Superior temporal gyrus (tissue), 1 donor: ENCODE results near the gene E2F2.

ENCODE experiments used
- DNase-seq: peaks from one replicate; pipeline ENCODE4 v3.0.0-alpha.2; 2016; ENCODE audit errors: extremely low spot score

The E2F2 gene, protein sequence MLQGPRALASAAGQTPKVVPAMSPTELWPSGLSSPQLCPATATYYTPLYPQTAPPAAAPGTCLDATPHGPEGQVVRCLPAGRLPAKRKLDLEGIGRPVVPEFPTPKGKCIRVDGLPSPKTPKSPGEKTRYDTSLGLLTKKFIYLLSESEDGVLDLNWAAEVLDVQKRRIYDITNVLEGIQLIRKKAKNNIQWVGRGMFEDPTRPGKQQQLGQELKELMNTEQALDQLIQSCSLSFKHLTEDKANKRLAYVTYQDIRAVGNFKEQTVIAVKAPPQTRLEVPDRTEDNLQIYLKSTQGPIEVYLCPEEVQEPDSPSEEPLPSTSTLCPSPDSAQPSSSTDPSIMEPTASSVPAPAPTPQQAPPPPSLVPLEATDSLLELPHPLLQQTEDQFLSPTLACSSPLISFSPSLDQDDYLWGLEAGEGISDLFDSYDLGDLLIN

GRCh38 chr1:23530747-23531561 lies at the start of gene E2F2:
TSS of gene E2F2 (minus strand) at chr1:23531233. CDS start at chr1:23530793, 440 bp downstream.
- DNase-seq, result peak; percentile 70

GRCh38 chr1:23578997-23579363 lies 47.9 kb upstream of the E2F2 start:
- no peak for DNase-seq

DNA sequence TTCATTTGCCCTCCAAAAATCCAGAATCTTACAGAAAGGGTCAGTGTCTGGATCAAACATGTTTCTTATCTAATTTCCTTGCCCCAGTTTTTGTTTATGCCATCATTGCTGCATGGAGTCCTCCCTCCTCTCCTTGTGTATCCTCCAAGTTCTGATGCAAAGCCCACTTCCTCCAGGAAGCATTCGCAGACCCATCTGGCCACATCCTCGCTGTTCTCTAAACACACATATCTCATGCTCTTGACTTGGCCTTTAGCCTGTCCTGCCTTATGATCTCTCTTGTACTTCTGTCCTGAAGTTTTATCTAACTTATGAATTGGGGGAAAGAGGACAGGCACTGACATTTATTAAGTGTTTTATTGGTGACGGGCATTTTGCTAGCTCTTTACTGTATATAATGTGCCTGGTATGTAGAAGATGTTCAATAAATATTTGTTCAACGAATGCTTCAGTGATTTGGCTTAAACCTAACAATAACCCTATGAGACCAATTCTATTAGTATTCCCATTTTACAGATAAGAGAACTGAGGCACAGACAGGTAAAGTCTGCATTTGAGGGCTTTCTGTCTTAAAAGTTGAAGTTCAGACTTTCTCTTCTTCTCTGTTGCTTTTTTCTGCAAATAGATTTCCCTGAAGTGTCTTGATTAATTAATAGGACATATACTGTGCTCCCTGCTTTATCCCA lies 47.4 kb upstream of the E2F2 start:
- no peak for DNase-seq

GRCh38 chr1:23577056-23578004 lies 46.3 kb upstream of the E2F2 start:
- DNase-seq, result peak; percentile 62

GRCh38 chr1:23576338-23577055 lies 45.5 kb upstream of the E2F2 start:
- no peak for DNase-seq

DNA sequence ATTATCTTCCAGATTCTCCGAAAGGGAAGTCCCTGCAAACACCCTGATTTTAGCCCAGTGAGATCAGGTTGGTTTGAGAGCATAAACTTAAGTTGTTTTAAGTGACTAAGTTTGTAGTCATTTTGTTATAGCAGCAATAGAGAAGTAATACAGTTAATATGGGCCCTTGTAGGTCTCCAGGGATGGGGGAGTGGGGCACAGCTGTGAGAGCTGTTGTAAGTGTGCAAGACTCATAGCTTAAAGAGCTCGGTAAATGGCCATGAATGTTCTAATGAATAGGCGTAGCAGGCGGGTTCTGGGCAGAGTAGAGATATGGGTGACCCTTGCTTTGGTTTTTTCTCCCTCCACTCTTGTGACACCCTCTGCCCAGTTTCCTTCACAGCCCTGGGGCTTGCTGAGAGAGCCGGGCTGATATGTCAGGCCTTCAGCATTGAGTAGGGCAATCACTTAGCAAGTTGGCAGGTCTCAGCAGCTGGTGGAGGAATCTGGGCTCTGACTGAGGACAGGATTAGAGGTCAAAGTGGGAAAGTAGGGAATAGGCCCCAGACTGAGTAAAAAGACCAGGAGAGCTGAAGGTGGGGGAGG lies 44.3 kb upstream of the E2F2 start:
- no peak for DNase-seq

- DNase-seq, result no peak
These were observed 43.3 kb upstream of the E2F2 start for GRCh38 chr1:23574265-23574754.

GRCh38 chr1:23573574-23574182 lies 42.6 kb upstream of the E2F2 start:
- no peak for DNase-seq

GRCh38 chr1:23571465-23571864 lies 40.4 kb upstream of the E2F2 start:
- no peak for DNase-seq

DNA sequence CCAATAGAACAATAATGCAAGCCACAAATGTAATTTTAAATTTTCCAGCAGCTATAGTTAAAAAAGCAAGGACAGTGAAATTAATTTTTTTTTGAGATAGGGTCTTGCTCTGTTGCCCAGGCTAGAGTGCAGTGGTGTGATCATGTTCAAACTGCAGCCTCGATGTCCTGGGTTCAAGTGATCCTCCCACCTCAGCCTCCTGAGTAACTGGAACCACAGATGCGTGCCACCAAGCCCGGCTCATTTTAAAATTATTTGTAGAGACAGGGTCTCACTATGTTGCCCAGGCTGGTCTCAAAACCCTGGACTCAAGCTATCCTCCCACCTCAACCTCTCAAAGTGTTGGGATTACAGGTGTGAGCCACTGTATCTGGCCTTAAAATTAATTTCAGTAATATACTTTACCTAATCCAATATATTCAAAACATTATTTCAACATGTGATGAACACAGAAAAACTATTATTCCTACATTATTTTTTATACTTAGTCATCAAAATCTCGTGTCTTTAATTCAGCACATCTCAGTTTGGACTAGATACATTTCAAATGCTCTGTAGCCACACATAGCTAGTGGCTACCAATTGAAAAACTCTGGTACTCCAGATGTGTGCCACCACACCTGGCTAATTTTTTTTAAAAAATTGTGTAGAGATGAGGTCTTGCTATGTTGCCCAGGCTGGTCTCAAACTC lies 39.1 kb upstream of the E2F2 start:
- DNase-seq, result no peak

DNA sequence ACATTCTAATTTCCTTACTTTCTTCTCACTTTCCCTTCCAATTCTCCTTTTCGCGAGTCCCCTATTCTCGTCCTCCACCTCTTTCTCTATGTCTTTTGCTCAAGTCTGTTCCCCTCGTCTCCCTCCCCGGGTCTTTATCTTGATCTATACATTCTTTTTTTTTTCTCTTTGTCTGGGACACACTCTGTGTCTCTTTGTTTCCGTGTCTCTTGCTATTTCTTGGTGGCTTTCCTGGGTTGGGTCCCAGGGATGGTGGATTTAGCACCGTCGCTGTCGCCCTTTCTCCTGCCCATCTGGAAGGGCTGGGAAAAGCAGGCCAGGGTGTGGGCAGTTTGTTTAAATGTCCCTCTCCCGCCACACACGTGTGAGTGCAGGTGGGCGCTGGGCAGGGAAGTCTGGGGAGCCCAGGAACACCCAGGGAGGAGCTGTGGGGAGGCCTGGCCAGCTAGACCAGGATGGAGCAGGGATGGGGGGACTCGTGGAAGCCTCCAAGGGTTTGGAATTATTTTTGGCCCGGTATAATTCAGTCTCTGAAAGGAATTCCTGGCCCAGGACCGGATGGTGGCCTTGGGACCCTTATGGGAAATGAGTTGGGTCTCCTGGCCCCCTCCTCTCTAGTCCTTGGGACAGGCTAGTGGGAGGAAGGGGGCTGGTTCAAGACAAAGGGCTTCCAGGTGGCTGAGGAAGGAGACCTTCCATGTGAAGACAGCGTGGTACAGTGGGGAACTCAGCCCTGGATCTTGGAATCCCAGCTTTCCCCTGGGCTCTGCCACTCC lies 37.8 kb upstream of the E2F2 start:
- DNase-seq, result no peak

- peak; percentile 76 for DNase-seq
These were observed 37.1 kb upstream of the E2F2 start for GRCh38 chr1:23567996-23568607.

- DNase-seq, result no peak
These were observed 36.6 kb upstream of the E2F2 start for GRCh38 chr1:23567629-23567995.

- DNase-seq, result no peak
These were observed 35.3 kb upstream of the E2F2 start for GRCh38 chr1:23566304-23566703.

DNA sequence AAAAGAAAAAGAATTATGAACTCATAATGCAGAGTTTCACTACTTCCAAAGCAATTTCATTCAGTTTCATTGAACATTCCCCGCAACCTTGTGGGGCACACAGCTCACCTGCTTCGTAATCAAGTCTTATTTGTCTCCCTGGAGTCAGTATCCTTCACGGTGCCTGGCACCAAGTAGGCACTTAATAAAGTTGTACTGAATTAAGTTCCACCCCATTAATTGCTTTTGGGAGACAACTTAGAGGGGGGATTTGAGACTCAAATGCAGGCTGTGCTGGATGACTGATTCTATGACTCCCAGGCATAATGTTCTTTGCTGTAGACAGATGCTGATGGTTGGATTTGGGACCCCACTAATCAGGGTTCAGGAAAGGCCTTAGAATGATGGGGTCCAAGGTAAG lies 34.7 kb upstream of the E2F2 start:
- DNase-seq, result no peak

- no peak for DNase-seq
These were observed 33.6 kb upstream of the E2F2 start for GRCh38 chr1:23564529-23565122.

- no peak for DNase-seq
These were observed 32.8 kb upstream of the E2F2 start for GRCh38 chr1:23563755-23564374.
